ENCODE results near the gene USP17L29. TPM values are rescaled to one million over a fixed set of nuclear protein-coding genes. Genes with fewer than 3 reads are reported as not detected.
"Not testable (repeated sequence)": the region's sequence is repeated elsewhere in the genome, so short reads cannot be mapped to it uniquely, and the experiment has no call there.

Gene USP17L29
- total RNA-seq = not detected

- not testable (repeated sequence) for H3K27ac ChIP-seq; H3K36me3 ChIP-seq; ATAC-seq (ENCODE audit: low FRiP score in 2 of 2); H3K4me1 ChIP-seq; H3K9me3 ChIP-seq; DNase-seq; H3K27me3 ChIP-seq; H3K4me3 ChIP-seq
- WGBS, 2 donors = no CpG with 5 or more reads among the region's 15 CpGs
These were observed at the start of gene USP17L29 for GRCh38 chr4:9353338-9353737. Gene USP17L29, plus strand, starts transcription at chr4:9353638. Its CDS starts 0 bp downstream, at chr4:9353638.

GRCh38 chr4:9324191-9324590 is 29.2 kb upstream of the USP17L29 start:
- not testable (repeated sequence) for H3K4me3 ChIP-seq; DNase-seq; ATAC-seq (ENCODE audit: low FRiP score in 2 of 2); H3K4me1 ChIP-seq; H3K9me3 ChIP-seq; H3K27ac ChIP-seq; H3K27me3 ChIP-seq; H3K36me3 ChIP-seq
- WGBS, 2 donors = 88 to 89% methylated on average over 4 to 5 of the region's 13 CpGs

- WGBS, 2 donors = no CpG with 5 or more reads among the region's 15 CpGs
These were observed 28.6 kb upstream of the USP17L29 start, which contains the start of gene USP17L24 for GRCh38 chr4:9324865-9325264. Gene USP17L24, plus strand, starts transcription at chr4:9325165. Its CDS starts 0 bp downstream, at chr4:9325165.

DNA sequence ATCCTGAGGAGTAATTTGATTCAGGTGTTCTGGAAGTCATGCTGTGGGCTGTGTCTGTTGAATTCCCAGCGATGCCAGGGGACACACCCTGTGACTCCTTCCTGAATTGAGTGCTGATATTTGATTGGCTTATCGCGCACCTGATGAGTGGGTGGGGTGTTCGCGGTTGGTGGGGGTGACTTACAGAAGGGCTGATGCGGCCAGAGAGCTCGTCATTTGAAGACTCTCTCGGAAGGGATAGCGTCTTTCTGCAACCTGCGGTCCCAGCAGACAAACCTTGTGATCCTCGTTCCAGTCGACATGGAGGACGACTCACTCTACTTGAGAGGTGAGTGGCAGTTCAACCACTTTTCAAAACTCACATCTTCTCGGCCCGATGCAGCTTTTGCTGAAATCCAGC is 23.8 kb upstream of the USP17L29 start, which contains the start of gene USP17L25:
TSS of gene USP17L25 (plus strand) at position 301 of the 400 bp plus-strand sequence. CDS start at position 301, 0 bp downstream.
- WGBS, 2 donors = no CpG with 5 or more reads among the region's 15 CpGs
- not testable (repeated sequence) for H3K4me1 ChIP-seq; ATAC-seq (ENCODE audit: low FRiP score in 2 of 2); H3K4me3 ChIP-seq; H3K9me3 ChIP-seq; DNase-seq; H3K27ac ChIP-seq; H3K27me3 ChIP-seq; H3K36me3 ChIP-seq

More at GRCh38 chr4:9324865-9325264, 28.6 kb upstream of the USP17L29 start, which contains the start of gene USP17L24:
- DNase-seq; H3K9me3 ChIP-seq; ATAC-seq (ENCODE audit: low FRiP score in 2 of 2); H3K27ac ChIP-seq; H3K4me3 ChIP-seq; H3K36me3 ChIP-seq; H3K4me1 ChIP-seq; H3K27me3 ChIP-seq: not testable (repeated sequence)

- not testable (repeated sequence) for DNase-seq; H3K4me1 ChIP-seq; H3K9me3 ChIP-seq; H3K27me3 ChIP-seq; ATAC-seq (ENCODE audit: low FRiP score in 2 of 2); H3K27ac ChIP-seq; H3K36me3 ChIP-seq; H3K4me3 ChIP-seq
- WGBS, 2 donors = no CpG with 5 or more reads among the region's 15 CpGs
These were observed 19.1 kb upstream of the USP17L29 start, which contains the start of gene USP17L26 for GRCh38 chr4:9334358-9334757. Gene USP17L26, plus strand, starts transcription at chr4:9334658. Its CDS starts 0 bp downstream, at chr4:9334658.

DNA sequence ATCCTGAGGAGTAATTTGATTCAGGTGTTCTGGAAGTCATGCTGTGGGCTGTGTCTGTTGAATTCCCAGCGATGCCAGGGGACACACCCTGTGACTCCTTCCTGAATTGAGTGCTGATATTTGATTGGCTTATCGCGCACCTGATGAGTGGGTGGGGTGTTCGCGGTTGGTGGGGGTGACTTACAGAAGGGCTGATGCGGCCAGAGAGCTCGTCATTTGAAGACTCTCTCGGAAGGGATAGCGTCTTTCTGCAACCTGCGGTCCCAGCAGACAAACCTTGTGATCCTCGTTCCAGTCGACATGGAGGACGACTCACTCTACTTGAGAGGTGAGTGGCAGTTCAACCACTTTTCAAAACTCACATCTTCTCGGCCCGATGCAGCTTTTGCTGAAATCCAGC is 14.3 kb upstream of the USP17L29 start, which contains the start of gene USP17L5:
TSS of gene USP17L5 (plus strand) at position 301 of the 400 bp plus-strand sequence. CDS start at position 301, 0 bp downstream.
- not testable (repeated sequence) for ATAC-seq (ENCODE audit: low FRiP score in 2 of 2); H3K4me1 ChIP-seq; DNase-seq; H3K4me3 ChIP-seq; H3K27me3 ChIP-seq; H3K36me3 ChIP-seq; H3K9me3 ChIP-seq; H3K27ac ChIP-seq
- no CpG with 5 or more reads among the region's 15 CpGs for WGBS, 2 donors

- not testable (repeated sequence) for H3K27me3 ChIP-seq; ATAC-seq (ENCODE audit: low FRiP score in 2 of 2); H3K9me3 ChIP-seq; H3K27ac ChIP-seq; DNase-seq; H3K36me3 ChIP-seq; H3K4me1 ChIP-seq; H3K4me3 ChIP-seq
- no CpG with 5 or more reads among the region's 15 CpGs for WGBS, 2 donors
These were observed 9.6 kb upstream of the USP17L29 start, which contains the start of gene USP17L27 for GRCh38 chr4:9343848-9344247. Gene USP17L27, plus strand, starts transcription at chr4:9344148. Its CDS starts 0 bp downstream, at chr4:9344148.

GRCh38 chr4:9348593-9348992 is 4.8 kb upstream of the USP17L29 start, which contains the start of gene USP17L28:
Gene USP17L28, plus strand, starts transcription at chr4:9348893. Its CDS starts 0 bp downstream, at chr4:9348893.
- not testable (repeated sequence) for H3K4me3 ChIP-seq; H3K4me1 ChIP-seq; H3K9me3 ChIP-seq; H3K36me3 ChIP-seq; DNase-seq; H3K27me3 ChIP-seq; ATAC-seq (ENCODE audit: low FRiP score in 2 of 2); H3K27ac ChIP-seq
- no CpG with 5 or more reads among the region's 15 CpGs for WGBS, 2 donors

DNA sequence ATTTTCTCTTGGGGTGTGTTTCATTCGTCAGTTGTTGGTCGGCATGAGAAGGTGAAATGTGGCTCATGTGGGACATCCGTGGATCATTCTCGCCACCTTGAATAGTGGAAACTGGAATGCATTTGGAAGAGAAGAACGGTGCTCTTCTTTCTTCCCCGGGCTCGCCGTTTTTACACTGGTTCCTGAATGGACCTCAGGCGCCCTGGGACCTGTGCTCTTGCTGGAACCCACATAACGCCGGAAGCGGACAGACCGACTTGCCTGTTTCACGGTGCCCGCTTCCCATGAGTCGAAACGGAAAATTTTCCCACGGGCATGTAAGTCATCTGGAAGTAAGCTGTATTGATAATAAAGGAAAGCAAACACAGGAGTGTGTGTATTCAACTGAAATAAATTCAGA is 2.6 kb upstream of the USP17L29 start:
- not testable (repeated sequence) for H3K4me3 ChIP-seq; H3K9me3 ChIP-seq; H3K4me1 ChIP-seq; H3K27me3 ChIP-seq; H3K27ac ChIP-seq; ATAC-seq (ENCODE audit: low FRiP score in 2 of 2); DNase-seq; H3K36me3 ChIP-seq
- no CpG with 5 or more reads among the region's 18 CpGs for WGBS, 2 donors

DNA sequence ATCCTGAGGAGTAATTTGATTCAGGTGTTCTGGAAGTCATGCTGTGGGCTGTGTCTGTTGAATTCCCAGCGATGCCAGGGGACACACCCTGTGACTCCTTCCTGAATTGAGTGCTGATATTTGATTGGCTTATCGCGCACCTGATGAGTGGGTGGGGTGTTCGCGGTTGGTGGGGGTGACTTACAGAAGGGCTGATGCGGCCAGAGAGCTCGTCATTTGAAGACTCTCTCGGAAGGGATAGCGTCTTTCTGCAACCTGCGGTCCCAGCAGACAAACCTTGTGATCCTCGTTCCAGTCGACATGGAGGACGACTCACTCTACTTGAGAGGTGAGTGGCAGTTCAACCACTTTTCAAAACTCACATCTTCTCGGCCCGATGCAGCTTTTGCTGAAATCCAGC is 9.4 kb downstream of the USP17L29 start, which contains the start of gene USP17L30:
TSS of gene USP17L30 (plus strand) at position 301 of the 400 bp plus-strand sequence. CDS start at position 301, 0 bp downstream.
- not testable (repeated sequence) for ATAC-seq (ENCODE audit: low FRiP score in 2 of 2); H3K27me3 ChIP-seq; H3K4me1 ChIP-seq; H3K36me3 ChIP-seq; H3K27ac ChIP-seq; H3K4me3 ChIP-seq; DNase-seq; H3K9me3 ChIP-seq
- WGBS, 2 donors = no CpG with 5 or more reads among the region's 15 CpGs

- H3K4me3 ChIP-seq; H3K27me3 ChIP-seq; H3K9me3 ChIP-seq; H3K36me3 ChIP-seq; H3K27ac ChIP-seq; ATAC-seq (ENCODE audit: low FRiP score in 2 of 2); DNase-seq; H3K4me1 ChIP-seq: not testable (repeated sequence)
- 36 to 38% methylated on average over 1 of the region's 1 CpG for WGBS, 2 donors
These were observed 26.4 kb downstream of the USP17L29 start for GRCh38 chr4:9379881-9380280.
